Upper lobe of left lung (tissue), 6 donors: ENCODE results near the gene HRH1. TPM values are rescaled to one million over a fixed set of nuclear protein-coding genes. Genes with fewer than 3 reads are reported as not detected.
A peak's percentile ranks its signal among the peaks of the same experiment; 100 is the strongest.

Source experiments
- ATAC-seq, 2 donors: fragments of 200-7000 bp; cut with Tn5 transposase; one replicate each; pipeline ENCODE4 v1.9.1; 2022; ENCODE audit warnings: mild to moderate bottlenecking in 2 of 2, moderate library complexity in 2 of 2; ENCODE audit not compliant: low FRiP score in 2 of 2
- DNase-seq, 2 donors: peaks; one replicate each; pipeline ENCODE4 v3.0.0-alpha.2; 2019 to 2020
- H3K27ac ChIP-seq, 4 donors: fragments of 200-600 bp; sonication (generic); one replicate each; pipeline ENCODE4 v1.5.1; 2016 to 2019
- H3K27me3 ChIP-seq, 4 donors: fragments of 200-600 bp; sonication (generic); one replicate each; pipeline ENCODE4 v1.5.1; 2017 to 2019
- H3K36me3 ChIP-seq, 4 donors: fragments of 200-600 bp; sonication (generic); one replicate each; pipeline ENCODE4 v1.5.1; 2016 to 2019
- H3K4me1 ChIP-seq, 4 donors: fragments of 200-600 bp; sonication (generic); one replicate each; pipeline ENCODE4 v1.5.1; 2018 to 2019
- H3K4me3 ChIP-seq, 4 donors: fragments of 200-600 bp; sonication (generic); one replicate each; pipeline ENCODE4 v1.5.1; 2017 to 2019; ENCODE audit warnings: mild to moderate bottlenecking in 2 of 4, moderate library complexity in 1 of 4
- H3K9me3 ChIP-seq, 4 donors: fragments of 200-600 bp; sonication (generic); one replicate each; pipeline ENCODE4 v1.5.1; 2018 to 2019
- EP300 ChIP-seq, 4 donors: sonication (generic); formaldehyde crosslinking; IDR thresholded peaks; one replicate each; pipeline ENCODE4 v1.5.1; 2017; ENCODE audit warnings: antibody characterized with exemption in 4 of 4, control low read depth in 2 of 4
- POLR2A ChIP-seq, 4 donors: fragments of 450-650 bp; IDR thresholded peaks; one replicate each; pipeline ENCODE4 v1.5.1; 2016 to 2017; ENCODE audit warnings: antibody characterized with exemption in 4 of 4, mild to moderate bottlenecking in 2 of 4
- POLR2AphosphoS5 ChIP-seq, 2 donors: sonication (generic); formaldehyde crosslinking; IDR thresholded peaks; one replicate each; pipeline ENCODE4 v1.5.1; 2017; ENCODE audit warnings: antibody characterized with exemption in 2 of 2
- WGBS, 2 donors: methylation state at CpG; one replicate each; pipeline ENCODE4 v1.1.5; 2017 to 2018; 5-methylcytosine and 5-hydroxymethylcytosine counted together
- total RNA-seq, 6 donors: library from RNA; depleted of rRNA in 4 of 6; stranded (reverse); fragments of >200 nt in 4 of 6; gene quantifications; one replicate each; pipeline versions ENCODE4 v1.1.0 to v1.2.1, GENCODE V29; 2016 to 2021
- TF ChIP-seq, protein P1 (sequence below), 6 experiments: fragments of 450-650 bp in 4 of 6; fragments of 200-600 bp in 2 of 6; sonication (generic) in 2 of 6; IDR thresholded peaks; one replicate each; pipeline ENCODE4 v1.5.1; 2016 to 2019; ENCODE audit warnings: antibody characterized with exemption in 6 of 6
- donor health status: DM: no; HTN: no; CAD: no; lungs with moderate emphysema.
- donor health status: DM: no; HTN: yes; CAD: no; lungs with severe emphysema.

The HRH1 gene
- total RNA-seq, 6 donors from 2014 or later: 2.9 to 13.4 (median 3.7) TPM

DNA sequence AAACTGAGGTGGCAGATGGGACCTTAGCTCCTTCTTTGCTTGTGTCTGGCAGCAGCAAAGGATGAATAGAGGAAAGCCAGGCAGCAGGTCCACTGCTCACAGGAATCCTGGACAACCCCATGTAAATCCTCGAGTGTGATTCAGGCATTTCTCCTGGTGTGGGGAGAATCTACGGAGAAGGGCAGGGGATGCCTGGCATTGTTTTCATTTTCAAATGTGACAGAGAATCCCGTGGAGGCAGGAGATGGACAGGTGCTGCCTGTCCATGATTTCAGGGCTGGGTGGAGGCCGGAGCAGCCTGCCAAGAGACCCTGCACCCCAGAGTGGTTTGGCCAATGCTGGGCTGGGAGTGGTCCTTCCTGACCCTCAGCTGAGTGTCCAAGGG, 1.7 kb downstream of the HRH1 start:
- Histone ChIP-seq H3K27me3 (peaks cover 0 to 4% (median 0%) of the 10 kb centered on the region in 4 donors), H3K4me3 (peak overlapping the region in 1 of 4 donors; percentile 59), H3K36me3 (no peaks in the 10 kb centered on the region), H3K4me1 (peaks cover 22 to 36% (median 31%) of the 10 kb centered on the region in 4 donors), H3K27ac (peak overlapping the region in 1 of 4 donors; percentile 7), H3K9me3 (no peaks in the 10 kb centered on the region)
- WGBS, 2 donors: 57 to 67% methylated on average over 4 of the region's 4 CpGs
- DNase-seq (no peak), ATAC-seq (no peak)
- no peak for TF ChIP-seq EP300 (IDR thresholded peaks at IDR 0.05)

DNA sequence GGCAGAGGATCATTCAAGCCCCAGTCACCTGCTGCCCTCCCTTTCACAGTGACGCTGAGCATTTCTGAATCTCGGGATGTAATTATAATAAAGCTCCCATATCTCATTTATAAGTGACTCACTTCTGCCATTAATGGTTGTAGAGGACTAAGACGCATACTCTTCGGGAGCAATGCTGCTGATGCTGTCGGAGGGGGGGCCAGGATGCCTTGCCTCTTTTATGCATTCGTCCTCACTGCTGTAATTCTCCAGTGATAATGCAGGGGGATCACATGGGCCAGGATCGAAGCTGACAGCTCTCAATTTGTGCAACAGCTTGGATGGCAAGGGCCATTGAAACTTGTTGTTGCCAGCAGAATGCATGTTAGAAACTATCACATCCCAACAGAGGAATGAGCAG, 3.1 kb downstream of the HRH1 start:
- DNase-seq: no peak
- Histone ChIP-seq H3K4me3 (no peak overlapping the region), H3K4me1 (peaks cover 22 to 36% (median 31%) of the 10 kb centered on the region in 4 donors), H3K9me3 (no peaks in the 10 kb centered on the region), H3K27me3 (peaks cover 0 to 4% (median 0%) of the 10 kb centered on the region in 4 donors), H3K27ac (no peak overlapping the region), H3K36me3 (no peaks in the 10 kb centered on the region)
- ATAC-seq: no peak
- 86 to 90% methylated on average over 7 of the region's 7 CpGs for WGBS, 2 donors
- TF ChIP-seq POLR2AphosphoS5 (IDR thresholded peaks at IDR 0.05) (no peak), POLR2A (IDR thresholded peaks at IDR 0.05) (no peak)
- TF ChIP-seq, protein P1, sequence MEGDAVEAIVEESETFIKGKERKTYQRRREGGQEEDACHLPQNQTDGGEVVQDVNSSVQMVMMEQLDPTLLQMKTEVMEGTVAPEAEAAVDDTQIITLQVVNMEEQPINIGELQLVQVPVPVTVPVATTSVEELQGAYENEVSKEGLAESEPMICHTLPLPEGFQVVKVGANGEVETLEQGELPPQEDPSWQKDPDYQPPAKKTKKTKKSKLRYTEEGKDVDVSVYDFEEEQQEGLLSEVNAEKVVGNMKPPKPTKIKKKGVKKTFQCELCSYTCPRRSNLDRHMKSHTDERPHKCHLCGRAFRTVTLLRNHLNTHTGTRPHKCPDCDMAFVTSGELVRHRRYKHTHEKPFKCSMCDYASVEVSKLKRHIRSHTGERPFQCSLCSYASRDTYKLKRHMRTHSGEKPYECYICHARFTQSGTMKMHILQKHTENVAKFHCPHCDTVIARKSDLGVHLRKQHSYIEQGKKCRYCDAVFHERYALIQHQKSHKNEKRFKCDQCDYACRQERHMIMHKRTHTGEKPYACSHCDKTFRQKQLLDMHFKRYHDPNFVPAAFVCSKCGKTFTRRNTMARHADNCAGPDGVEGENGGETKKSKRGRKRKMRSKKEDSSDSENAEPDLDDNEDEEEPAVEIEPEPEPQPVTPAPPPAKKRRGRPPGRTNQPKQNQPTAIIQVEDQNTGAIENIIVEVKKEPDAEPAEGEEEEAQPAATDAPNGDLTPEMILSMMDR (IDR thresholded peaks at IDR 0.05): no peak

DNA sequence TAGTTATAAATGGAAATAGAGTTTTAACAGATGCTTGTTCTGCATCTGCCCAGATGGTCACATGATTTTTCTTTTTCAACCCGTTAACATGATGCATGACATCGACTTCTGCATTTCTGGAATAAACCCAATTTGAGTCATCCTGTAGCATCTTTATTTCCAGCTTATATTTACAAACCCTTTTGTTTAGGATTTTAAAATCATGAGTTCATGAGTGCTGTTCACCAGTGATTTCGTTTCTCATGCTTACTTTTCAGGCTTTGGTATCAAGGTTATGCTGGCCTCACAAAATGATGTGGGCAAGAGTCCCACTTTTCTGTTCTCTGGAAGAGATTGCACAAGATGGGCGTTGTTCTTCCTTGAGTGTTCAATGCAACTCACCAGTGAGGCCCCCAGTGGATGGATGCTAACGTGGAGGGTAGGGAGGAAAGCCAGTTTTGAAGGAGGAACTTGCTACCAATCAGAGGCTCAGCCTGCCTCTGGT, 5.2 kb downstream of the HRH1 start:
- Histone ChIP-seq H3K4me3 (no peak overlapping the region), H3K27ac (peak overlapping the region in 1 of 4 donors; percentile 47), H3K4me1 (peaks cover 22 to 30% (median 26%) of the 10 kb centered on the region in 4 donors), H3K9me3 (no peaks in the 10 kb centered on the region), H3K36me3 (no peaks in the 10 kb centered on the region), H3K27me3 (peaks cover 0 to 4% (median 0%) of the 10 kb centered on the region in 4 donors)
- peak; percentile 49 to 82 for ATAC-seq
- peak in 1 of 2 donors; percentile 70 for DNase-seq
- TF ChIP-seq POLR2AphosphoS5 (IDR thresholded peaks at IDR 0.05): no peak
- 18 to 38% methylated on average over 5 of the region's 5 CpGs for WGBS, 2 donors

DNA sequence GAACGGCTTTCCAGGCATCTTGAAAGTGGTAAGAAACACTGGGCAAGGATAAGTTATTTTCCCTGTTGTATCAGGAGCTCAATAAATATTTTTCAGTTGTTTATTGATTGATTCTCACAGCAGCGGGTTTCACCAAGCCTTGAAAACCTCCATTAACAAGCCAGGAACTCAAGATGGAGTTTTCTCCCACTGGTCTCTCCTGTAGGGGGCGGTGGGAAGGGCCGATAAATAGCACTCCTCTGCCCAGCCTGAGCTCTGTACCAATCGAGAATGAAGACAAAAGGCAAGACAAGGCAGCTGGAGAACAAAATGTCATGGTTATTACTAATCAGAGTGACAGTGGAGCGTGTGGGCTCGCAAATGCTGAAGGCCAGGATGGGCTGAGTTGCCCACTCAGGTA, 7.4 kb downstream of the HRH1 start:
- Histone ChIP-seq H3K9me3 (no peaks in the 10 kb centered on the region), H3K4me3 (no peak overlapping the region), H3K27ac (no peak overlapping the region), H3K36me3 (no peaks in the 10 kb centered on the region), H3K27me3 (no peaks in the 10 kb centered on the region), H3K4me1 (peaks cover 10 to 18% (median 15%) of the 10 kb centered on the region in 4 donors)
- ATAC-seq (no peak), DNase-seq (no peak)
- 82 to 93% methylated on average over 7 of the region's 7 CpGs for WGBS, 2 donors
- TF ChIP-seq, protein P1 (IDR thresholded peaks at IDR 0.05): no peak
- no peak for TF ChIP-seq POLR2AphosphoS5 (IDR thresholded peaks at IDR 0.05)
- no peak for TF ChIP-seq EP300 (IDR thresholded peaks at IDR 0.05)
- TF ChIP-seq POLR2A (IDR thresholded peaks at IDR 0.05): no peak

DNA sequence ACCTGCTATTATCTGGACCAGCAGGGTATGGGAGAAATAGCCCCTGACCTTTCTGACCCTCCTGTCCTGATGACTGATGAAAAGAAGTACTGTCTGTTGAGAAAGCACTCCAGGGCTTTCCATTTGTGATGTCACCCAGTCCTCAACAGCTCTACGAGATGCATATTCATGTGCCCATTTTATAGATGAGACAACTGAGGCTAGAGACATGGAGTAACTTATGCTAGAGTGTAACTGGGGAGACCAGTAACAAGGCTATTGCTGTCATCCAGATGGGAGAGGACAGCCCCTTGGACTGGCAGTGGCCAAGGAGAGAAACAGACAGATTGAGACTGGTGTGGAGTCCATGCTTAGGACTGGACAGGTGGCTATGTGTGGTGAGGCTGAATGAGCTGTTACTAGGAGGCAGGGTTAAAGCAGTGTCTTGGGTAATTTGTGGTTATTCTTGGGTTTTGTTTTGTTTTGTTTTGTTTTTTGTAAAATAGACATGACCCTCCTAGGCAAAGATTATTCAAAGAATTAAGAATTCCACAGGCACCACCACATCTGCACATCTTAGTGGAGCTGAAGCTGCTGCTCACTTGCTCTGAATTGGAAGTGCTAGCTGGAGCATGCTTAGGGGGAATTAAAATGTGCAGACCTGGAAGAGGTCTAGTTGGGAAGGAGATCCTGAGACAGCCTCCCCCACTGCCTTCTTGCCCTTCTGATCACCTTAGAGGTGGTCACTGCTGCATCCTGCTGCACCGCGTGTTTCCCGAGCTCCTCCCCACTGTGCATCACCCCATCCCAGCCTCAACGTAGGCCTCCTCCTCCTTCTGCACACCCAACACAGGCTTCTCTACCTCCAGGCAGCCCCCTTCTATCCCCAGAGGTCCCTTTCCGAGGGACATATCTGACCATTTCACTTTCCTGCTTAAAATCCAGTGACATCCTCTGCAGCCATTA, 8.4 kb downstream of the HRH1 start:
- no peak overlapping the region for H3K27ac ChIP-seq
- no peaks in the 10 kb centered on the region for H3K27me3 ChIP-seq
- 82 to 85% methylated on average over 6 of the region's 6 CpGs for WGBS, 2 donors
- ATAC-seq (no peak), DNase-seq (no peak)
- TF ChIP-seq EP300 (IDR thresholded peaks at IDR 0.05) (no peak), POLR2AphosphoS5 (IDR thresholded peaks at IDR 0.05) (no peak), POLR2A (IDR thresholded peaks at IDR 0.05) (no peak)
- TF ChIP-seq, protein P1 (IDR thresholded peaks at IDR 0.05): no peak
- no peaks in the 10 kb centered on the region for H3K36me3 ChIP-seq
- no peaks in the 10 kb centered on the region for H3K9me3 ChIP-seq
- H3K4me1 ChIP-seq: peaks cover 10 to 18% (median 15%) of the 10 kb centered on the region in 4 donors
- no peak overlapping the region for H3K4me3 ChIP-seq
